ENCODE measurements around the gene GRK1.

DNA sequence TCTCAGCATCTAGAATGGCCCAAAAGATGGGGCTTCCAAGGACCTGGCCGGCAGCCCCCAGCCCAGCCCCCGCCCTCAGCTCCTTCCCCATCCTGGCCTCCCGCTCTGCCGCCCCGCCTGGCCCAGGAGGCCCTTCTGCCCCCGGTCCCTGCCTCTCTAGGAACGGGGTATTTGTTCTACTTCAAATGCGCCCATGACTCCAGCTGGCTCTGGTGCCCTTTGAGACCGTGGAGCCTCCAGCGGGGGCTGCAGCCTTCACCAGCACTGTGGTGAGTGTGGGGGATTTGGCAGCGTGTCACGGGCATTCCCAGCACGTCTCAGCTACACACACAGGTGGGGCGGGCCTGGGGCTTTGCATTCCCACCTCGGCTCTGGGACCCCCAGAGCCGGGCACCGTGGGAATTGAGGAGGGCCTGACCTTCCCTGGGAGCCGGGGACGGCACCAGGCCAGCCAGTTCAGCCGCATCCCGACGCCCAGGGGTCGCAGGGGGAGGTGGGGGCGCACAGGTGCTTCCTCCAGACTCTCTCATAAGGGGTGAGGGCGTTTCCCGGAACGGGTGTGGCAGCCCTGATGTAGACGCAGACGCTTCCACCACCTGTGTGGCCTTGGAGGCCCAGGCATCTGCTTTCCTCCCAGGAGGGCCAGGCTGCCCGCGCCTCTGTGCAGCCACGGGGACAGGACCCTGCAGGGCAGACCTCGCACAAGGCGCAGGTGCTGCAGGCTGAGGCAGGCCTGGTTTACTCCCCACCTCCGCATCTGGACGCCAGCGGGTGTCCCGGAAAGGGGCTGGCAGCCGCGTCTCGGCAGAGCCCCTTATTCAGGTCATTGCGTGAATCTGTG, 10.0 kb upstream of the GRK1 start:
- no peak for TF ChIP-seq CTCF (conservative IDR thresholded peaks at IDR 0.05; ENCODE audit: low read length)
- no peak for TF ChIP-seq EZH2phosphoT487 (IDR thresholded peaks at IDR 0.05; ENCODE audit: borderline replicate concordance, low read depth, low read length)
